ENCODE measurements around the gene ANKFY1.

The ANKFY1 gene
- 64.0 to 86.0 (median 73.8) reads per million in 3 donors for total RNA-seq

- peak; percentile 94 to 97 (median 97) for DNase-seq
- H3K4me3 ChIP-seq (ENCODE audit: insufficient read depth, low read depth, low read length, poor library complexity, severe bottlenecking), result peak within 1 kb of the TSS; percentile 94
- peaks cover 11% of the 10 kb centered on the region for H3K36me3 ChIP-seq (ENCODE audit: control insufficient read depth, insufficient read depth, low read length)
- H3K4me1 ChIP-seq (ENCODE audit: control insufficient read depth, insufficient read depth, low read length, poor library complexity, severe bottlenecking), result peaks cover 25% of the 10 kb centered on the region
- H3K27ac ChIP-seq (ENCODE audit: insufficient read depth, low read length, poor library complexity, severe bottlenecking), result peak within 1 kb of the TSS; percentile 84
- no peaks in the 10 kb centered on the region for H3K27me3 ChIP-seq (replicated peaks; ENCODE audit: control insufficient read depth, insufficient read depth, low read length, poor library complexity, severe bottlenecking)
- no peaks in the 10 kb centered on the region for H3K9me3 ChIP-seq (ENCODE audit: control insufficient read depth, low read length)
Observed at GRCh38 chr17:4263282-4264215, at the start of gene ANKFY1. Gene ANKFY1 (minus strand): TSS chr17:4263979. CDS start chr17:4263941, 38 bp downstream.

GRCh38 chr17:4310354-4311060 lies 46.7 kb upstream of the ANKFY1 start:
- Histone ChIP-seq H3K27ac (ENCODE audit: insufficient read depth, low read length, poor library complexity, severe bottlenecking) (no peak overlapping the region), H3K27me3 (replicated peaks; ENCODE audit: control insufficient read depth, insufficient read depth, low read length, poor library complexity, severe bottlenecking) (no peaks in the 10 kb centered on the region), H3K36me3 (ENCODE audit: control insufficient read depth, insufficient read depth, low read length) (peaks cover 4% of the 10 kb centered on the region), H3K4me1 (ENCODE audit: control insufficient read depth, insufficient read depth, low read length, poor library complexity, severe bottlenecking) (peaks cover 11% of the 10 kb centered on the region), H3K9me3 (ENCODE audit: control insufficient read depth, low read length) (no peaks in the 10 kb centered on the region), H3K4me3 (ENCODE audit: insufficient read depth, low read depth, low read length, poor library complexity, severe bottlenecking) (no peak overlapping the region)
- no peak for DNase-seq

GRCh38 chr17:4309897-4310296 lies 46.1 kb upstream of the ANKFY1 start:
- DNase-seq, result no peak
- Histone ChIP-seq H3K36me3 (ENCODE audit: control insufficient read depth, insufficient read depth, low read length) (peaks cover 4% of the 10 kb centered on the region), H3K4me3 (ENCODE audit: insufficient read depth, low read depth, low read length, poor library complexity, severe bottlenecking) (no peak overlapping the region), H3K27me3 (replicated peaks; ENCODE audit: control insufficient read depth, insufficient read depth, low read length, poor library complexity, severe bottlenecking) (no peaks in the 10 kb centered on the region), H3K9me3 (ENCODE audit: control insufficient read depth, low read length) (no peaks in the 10 kb centered on the region), H3K27ac (ENCODE audit: insufficient read depth, low read length, poor library complexity, severe bottlenecking) (no peak overlapping the region), H3K4me1 (ENCODE audit: control insufficient read depth, insufficient read depth, low read length, poor library complexity, severe bottlenecking) (peaks cover 11% of the 10 kb centered on the region)

- peaks cover 13% of the 10 kb centered on the region for H3K36me3 ChIP-seq (ENCODE audit: control insufficient read depth, insufficient read depth, low read length)
- H3K9me3 ChIP-seq (ENCODE audit: control insufficient read depth, low read length), result no peaks in the 10 kb centered on the region
Observed at GRCh38 chr17:4307179-4307930, 43.6 kb upstream of the ANKFY1 start.

GRCh38 chr17:4305224-4305623 lies 41.4 kb upstream of the ANKFY1 start:
- Histone ChIP-seq H3K4me1 (ENCODE audit: control insufficient read depth, insufficient read depth, low read length, poor library complexity, severe bottlenecking) (peaks cover 8% of the 10 kb centered on the region), H3K27ac (ENCODE audit: insufficient read depth, low read length, poor library complexity, severe bottlenecking) (no peak overlapping the region), H3K9me3 (ENCODE audit: control insufficient read depth, low read length) (no peaks in the 10 kb centered on the region), H3K36me3 (ENCODE audit: control insufficient read depth, insufficient read depth, low read length) (peaks cover 20% of the 10 kb centered on the region), H3K27me3 (replicated peaks; ENCODE audit: control insufficient read depth, insufficient read depth, low read length, poor library complexity, severe bottlenecking) (no peaks in the 10 kb centered on the region), H3K4me3 (ENCODE audit: insufficient read depth, low read depth, low read length, poor library complexity, severe bottlenecking) (no peak overlapping the region)
- no peak for DNase-seq

More at GRCh38 chr17:4307179-4307930, 43.6 kb upstream of the ANKFY1 start:
- H3K4me3 ChIP-seq (ENCODE audit: insufficient read depth, low read depth, low read length, poor library complexity, severe bottlenecking), result no peak overlapping the region
- peaks cover 11% of the 10 kb centered on the region for H3K4me1 ChIP-seq (ENCODE audit: control insufficient read depth, insufficient read depth, low read length, poor library complexity, severe bottlenecking)
- H3K27ac ChIP-seq (ENCODE audit: insufficient read depth, low read length, poor library complexity, severe bottlenecking), result no peak overlapping the region
- no peak for DNase-seq
- H3K27me3 ChIP-seq (replicated peaks; ENCODE audit: control insufficient read depth, insufficient read depth, low read length, poor library complexity, severe bottlenecking), result no peaks in the 10 kb centered on the region

- peaks cover 4% of the 10 kb centered on the region for H3K4me1 ChIP-seq (ENCODE audit: control insufficient read depth, insufficient read depth, low read length, poor library complexity, severe bottlenecking)
- H3K27me3 ChIP-seq (replicated peaks; ENCODE audit: control insufficient read depth, insufficient read depth, low read length, poor library complexity, severe bottlenecking), result no peaks in the 10 kb centered on the region
- peaks cover 20% of the 10 kb centered on the region for H3K36me3 ChIP-seq (ENCODE audit: control insufficient read depth, insufficient read depth, low read length)
- peak in 2 of 3 donors; percentile 6 to 53 for DNase-seq
- H3K27ac ChIP-seq (ENCODE audit: insufficient read depth, low read length, poor library complexity, severe bottlenecking), result no peak overlapping the region
- H3K9me3 ChIP-seq (ENCODE audit: control insufficient read depth, low read length), result no peaks in the 10 kb centered on the region
- no peak overlapping the region for H3K4me3 ChIP-seq (ENCODE audit: insufficient read depth, low read depth, low read length, poor library complexity, severe bottlenecking)
Observed at GRCh38 chr17:4304417-4305027, 40.7 kb upstream of the ANKFY1 start.

GRCh38 chr17:4301066-4301465 lies 37.3 kb upstream of the ANKFY1 start:
- Histone ChIP-seq H3K27me3 (replicated peaks; ENCODE audit: control insufficient read depth, insufficient read depth, low read length, poor library complexity, severe bottlenecking) (no peaks in the 10 kb centered on the region), H3K27ac (ENCODE audit: insufficient read depth, low read length, poor library complexity, severe bottlenecking) (no peak overlapping the region), H3K4me3 (ENCODE audit: insufficient read depth, low read depth, low read length, poor library complexity, severe bottlenecking) (no peak overlapping the region), H3K9me3 (ENCODE audit: control insufficient read depth, low read length) (no peaks in the 10 kb centered on the region), H3K4me1 (ENCODE audit: control insufficient read depth, insufficient read depth, low read length, poor library complexity, severe bottlenecking) (no peaks in the 10 kb centered on the region), H3K36me3 (ENCODE audit: control insufficient read depth, insufficient read depth, low read length) (peaks cover 16% of the 10 kb centered on the region)
- DNase-seq, result no peak

GRCh38 chr17:4297351-4297750 lies 33.6 kb upstream of the ANKFY1 start:
- DNase-seq, result no peak
- Histone ChIP-seq H3K4me3 (ENCODE audit: insufficient read depth, low read depth, low read length, poor library complexity, severe bottlenecking) (no peak overlapping the region), H3K36me3 (ENCODE audit: control insufficient read depth, insufficient read depth, low read length) (peaks cover 11% of the 10 kb centered on the region), H3K9me3 (ENCODE audit: control insufficient read depth, low read length) (no peaks in the 10 kb centered on the region), H3K4me1 (ENCODE audit: control insufficient read depth, insufficient read depth, low read length, poor library complexity, severe bottlenecking) (no peaks in the 10 kb centered on the region), H3K27me3 (replicated peaks; ENCODE audit: control insufficient read depth, insufficient read depth, low read length, poor library complexity, severe bottlenecking) (no peaks in the 10 kb centered on the region), H3K27ac (ENCODE audit: insufficient read depth, low read length, poor library complexity, severe bottlenecking) (no peak overlapping the region)

GRCh38 chr17:4295686-4296085 lies 31.9 kb upstream of the ANKFY1 start:
- peaks cover 5% of the 10 kb centered on the region for H3K36me3 ChIP-seq (ENCODE audit: control insufficient read depth, insufficient read depth, low read length)
- H3K4me1 ChIP-seq (ENCODE audit: control insufficient read depth, insufficient read depth, low read length, poor library complexity, severe bottlenecking), result no peaks in the 10 kb centered on the region
- H3K27ac ChIP-seq (ENCODE audit: insufficient read depth, low read length, poor library complexity, severe bottlenecking), result no peak overlapping the region
- no peak overlapping the region for H3K4me3 ChIP-seq (ENCODE audit: insufficient read depth, low read depth, low read length, poor library complexity, severe bottlenecking)
- no peaks in the 10 kb centered on the region for H3K27me3 ChIP-seq (replicated peaks; ENCODE audit: control insufficient read depth, insufficient read depth, low read length, poor library complexity, severe bottlenecking)
- no peaks in the 10 kb centered on the region for H3K9me3 ChIP-seq (ENCODE audit: control insufficient read depth, low read length)
- no peak for DNase-seq
